Parathyroid adenoma (tissue), 2 donors: ENCODE data around the gene SLC33A1.
"Not testable (repeated sequence)": the region's sequence is repeated elsewhere in the genome, so short reads cannot be mapped to it uniquely, and the experiment has no call there.

ENCODE experiments used
- H2AFZ ChIP-seq: fragments of 300-600 bp; sonication (generic); one replicate; pipeline ENCODE4 v1.7.0; 2017; ENCODE audit warnings: antibody characterized with exemption, mild to moderate bottlenecking
- H3K27ac ChIP-seq: fragments of 300-600 bp; sonication (generic); one replicate; pipeline ENCODE4 v1.7.0; 2017
- H3K27me3 ChIP-seq: fragments of 300-600 bp; sonication (generic); one replicate; pipeline ENCODE4 v1.7.0; 2017; ENCODE audit warnings: low read length; ENCODE audit not compliant: control insufficient read depth, insufficient read depth
- H3K36me3 ChIP-seq: fragments of 300-600 bp; sonication (generic); one replicate; pipeline ENCODE4 v1.7.0; 2017; ENCODE audit warnings: low read length; ENCODE audit not compliant: control insufficient read depth, insufficient read depth
- H3K4me1 ChIP-seq: fragments of 300-600 bp; sonication (generic); one replicate; pipeline ENCODE4 v1.7.0; 2017; ENCODE audit warnings: control low read depth
- H3K4me2 ChIP-seq: fragments of 300-600 bp; sonication (generic); one replicate; pipeline ENCODE4 v1.7.0; 2017; ENCODE audit warnings: low read length
- H3K4me3 ChIP-seq: fragments of 300-600 bp; sonication (generic); one replicate; pipeline ENCODE4 v1.7.0; 2017; ENCODE audit warnings: low read depth, low read length
- H3K79me2 ChIP-seq: fragments of 300-600 bp; sonication (generic); one replicate; pipeline ENCODE4 v1.7.0; 2017; ENCODE audit warnings: control low read depth
- H3K9ac ChIP-seq: fragments of 300-600 bp; sonication (generic); one replicate; pipeline ENCODE4 v1.7.0; 2017; ENCODE audit warnings: mild to moderate bottlenecking
- H3K9me3 ChIP-seq: fragments of 300-600 bp; sonication (generic); one replicate; pipeline ENCODE4 v1.7.0; 2017; ENCODE audit warnings: low read length; ENCODE audit not compliant: control insufficient read depth
- TF ChIP-seq, protein P1 (sequence below): fragments of 300-600 bp; sonication (generic); IDR thresholded peaks from one replicate; pipeline ENCODE4 v1.7.0; 2017; ENCODE audit warnings: antibody characterized with exemption, mild to moderate bottlenecking
- donor health status: primary hyperparathyroidism.

Gene SLC33A1

DNA sequence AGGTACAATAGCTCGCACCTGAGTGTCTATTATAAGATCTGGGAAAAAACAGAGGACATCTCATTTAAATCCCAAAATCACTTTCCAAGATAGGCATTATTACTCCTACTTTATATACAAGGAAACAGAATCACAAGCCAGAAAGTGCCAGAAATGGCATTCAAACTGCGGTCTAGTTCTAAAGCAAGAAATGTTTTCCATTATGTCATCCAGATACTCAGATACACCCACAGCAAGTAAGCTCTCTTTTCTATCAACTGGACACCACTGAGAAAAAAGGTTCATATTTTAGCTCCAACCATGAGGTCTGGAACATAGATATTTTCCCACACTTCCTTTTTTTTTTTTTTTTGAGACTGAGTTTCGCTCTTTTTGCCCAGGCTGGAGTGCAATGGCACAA lies 8.1 kb downstream of the SLC33A1 start:
- Histone ChIP-seq H3K9ac (no peak overlapping the region), H3K36me3 (no peaks in the 10 kb centered on the region), H3K4me1 (peaks cover 3% of the 10 kb centered on the region), H3K4me2 (no peak overlapping the region), H3K27ac (no peak overlapping the region), H3K4me3 (no peak overlapping the region), H3K27me3 (no peaks in the 10 kb centered on the region), H3K9me3 (no peaks in the 10 kb centered on the region), H2AFZ (no peak overlapping the region), H3K79me2 (peaks cover 20% of the 10 kb centered on the region)
- TF ChIP-seq, protein P1, sequence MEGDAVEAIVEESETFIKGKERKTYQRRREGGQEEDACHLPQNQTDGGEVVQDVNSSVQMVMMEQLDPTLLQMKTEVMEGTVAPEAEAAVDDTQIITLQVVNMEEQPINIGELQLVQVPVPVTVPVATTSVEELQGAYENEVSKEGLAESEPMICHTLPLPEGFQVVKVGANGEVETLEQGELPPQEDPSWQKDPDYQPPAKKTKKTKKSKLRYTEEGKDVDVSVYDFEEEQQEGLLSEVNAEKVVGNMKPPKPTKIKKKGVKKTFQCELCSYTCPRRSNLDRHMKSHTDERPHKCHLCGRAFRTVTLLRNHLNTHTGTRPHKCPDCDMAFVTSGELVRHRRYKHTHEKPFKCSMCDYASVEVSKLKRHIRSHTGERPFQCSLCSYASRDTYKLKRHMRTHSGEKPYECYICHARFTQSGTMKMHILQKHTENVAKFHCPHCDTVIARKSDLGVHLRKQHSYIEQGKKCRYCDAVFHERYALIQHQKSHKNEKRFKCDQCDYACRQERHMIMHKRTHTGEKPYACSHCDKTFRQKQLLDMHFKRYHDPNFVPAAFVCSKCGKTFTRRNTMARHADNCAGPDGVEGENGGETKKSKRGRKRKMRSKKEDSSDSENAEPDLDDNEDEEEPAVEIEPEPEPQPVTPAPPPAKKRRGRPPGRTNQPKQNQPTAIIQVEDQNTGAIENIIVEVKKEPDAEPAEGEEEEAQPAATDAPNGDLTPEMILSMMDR, result no peak

DNA sequence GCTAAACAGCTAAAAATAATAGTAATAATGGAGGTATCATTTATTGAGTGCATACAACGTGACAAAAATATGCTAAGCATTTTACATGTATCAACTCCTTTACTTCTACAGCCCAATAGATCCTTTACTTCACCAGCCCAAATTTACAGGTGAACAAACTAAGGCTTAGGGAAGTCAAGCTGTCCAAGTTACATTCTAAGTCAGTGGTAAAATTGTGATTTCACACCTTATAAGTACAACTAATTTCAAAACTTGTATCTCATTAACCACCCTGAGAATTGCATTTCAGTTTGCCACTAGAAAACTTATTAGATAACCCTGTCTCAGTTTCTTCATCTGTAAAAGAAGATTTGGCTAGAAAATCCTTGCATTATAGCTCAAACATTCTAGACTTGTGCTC lies 10.7 kb downstream of the SLC33A1 start:
- Histone ChIP-seq H3K36me3 (no peaks in the 10 kb centered on the region), H3K4me1 (no peaks in the 10 kb centered on the region), H3K4me3 (no peak overlapping the region), H3K9ac (no peak overlapping the region), H2AFZ (no peak overlapping the region), H3K4me2 (no peak overlapping the region), H3K79me2 (peaks cover 9% of the 10 kb centered on the region), H3K27ac (no peak overlapping the region), H3K9me3 (no peaks in the 10 kb centered on the region), H3K27me3 (no peaks in the 10 kb centered on the region)
- TF ChIP-seq, protein P1, result no peak

DNA sequence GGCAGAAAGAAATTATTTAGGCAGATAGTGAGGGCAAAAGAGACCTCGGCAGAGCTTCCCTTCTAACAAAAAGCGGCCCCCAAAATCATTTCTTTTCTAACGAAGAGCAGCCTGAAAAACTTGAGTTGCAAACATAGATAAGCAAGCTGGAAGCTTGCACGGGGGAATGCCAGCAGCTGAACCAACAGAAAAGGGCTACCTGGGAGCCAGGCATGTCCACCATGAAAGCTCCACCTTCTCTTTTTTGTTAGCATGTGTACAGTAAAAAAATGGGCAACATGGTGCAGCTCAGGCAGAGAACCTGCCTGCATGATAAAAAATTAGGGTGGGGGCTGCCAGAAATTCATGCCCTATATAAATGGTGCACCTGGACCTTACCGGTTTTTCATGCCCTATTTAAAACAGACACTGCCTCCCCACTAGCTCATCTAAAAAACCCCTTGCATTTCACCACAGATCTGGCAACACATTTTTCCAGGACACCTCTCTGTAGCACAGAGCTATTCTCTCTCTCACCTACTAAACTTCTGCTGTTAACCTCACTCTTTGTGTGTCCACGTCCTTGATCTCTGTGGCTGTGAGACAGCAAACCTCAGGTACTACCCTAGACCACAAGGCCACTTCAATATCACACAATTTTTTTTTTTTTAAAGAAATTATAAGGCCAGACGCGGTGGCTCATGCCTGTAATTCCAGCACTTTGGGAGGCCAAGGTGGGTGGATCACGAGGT lies 18.7 kb downstream of the SLC33A1 start:
- Histone ChIP-seq H3K9ac (no peak overlapping the region), H3K9me3 (no peaks in the 10 kb centered on the region), H3K27ac (no peak overlapping the region), H3K27me3 (no peaks in the 10 kb centered on the region), H3K36me3 (no peaks in the 10 kb centered on the region), H2AFZ (no peak overlapping the region), H3K4me3 (no peak overlapping the region), H3K79me2 (peaks cover 6% of the 10 kb centered on the region), H3K4me1 (no peaks in the 10 kb centered on the region), H3K4me2 (no peak overlapping the region)
- TF ChIP-seq, protein P1, result no peak

- not testable (repeated sequence) for H3K9ac ChIP-seq, H3K4me2 ChIP-seq, H3K4me1 ChIP-seq, H3K9me3 ChIP-seq, H3K27ac ChIP-seq, H3K4me3 ChIP-seq, H2AFZ ChIP-seq, H3K79me2 ChIP-seq, H3K27me3 ChIP-seq, H3K36me3 ChIP-seq
These were observed 25.6 kb downstream of the SLC33A1 start for GRCh38 chr3:155828490-155829098.

DNA sequence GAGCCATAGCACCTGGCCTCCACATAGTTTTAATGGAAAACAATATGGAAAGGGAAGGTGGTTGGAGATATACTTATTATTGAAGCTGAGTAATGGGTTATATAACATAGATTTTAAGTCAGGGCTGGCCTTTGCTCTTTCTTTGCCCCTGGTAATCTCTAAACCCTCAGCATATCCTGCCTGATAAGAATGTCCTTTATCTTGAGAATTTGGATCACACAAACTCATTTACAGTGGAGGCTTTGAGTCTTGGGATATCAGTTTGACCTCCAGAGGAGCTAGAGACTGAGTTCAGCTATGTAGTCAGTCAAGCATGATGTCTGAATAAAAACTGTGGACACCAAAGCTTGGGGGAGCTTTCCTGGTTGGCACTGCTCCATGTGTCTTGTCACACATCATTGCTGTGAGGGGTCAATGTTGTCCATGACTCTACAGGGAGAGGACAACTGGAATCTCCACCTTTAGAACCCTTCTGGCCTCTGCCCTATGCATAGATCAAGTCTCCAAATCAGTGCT lies 39.1 kb downstream of the SLC33A1 start:
- H3K79me2 ChIP-seq, result no peaks in the 10 kb centered on the region
- no peaks in the 10 kb centered on the region for H3K27me3 ChIP-seq

GRCh38 chr3:155813224-155813623 lies 41.0 kb downstream of the SLC33A1 start:
- H3K4me1 ChIP-seq, H3K27me3 ChIP-seq, H3K9ac ChIP-seq, H3K4me3 ChIP-seq, H3K4me2 ChIP-seq, H3K27ac ChIP-seq, H3K79me2 ChIP-seq, H3K9me3 ChIP-seq, H3K36me3 ChIP-seq, H2AFZ ChIP-seq: not testable (repeated sequence)

More for the DNA sequence above, 39.1 kb downstream of the SLC33A1 start:
- H3K4me2 ChIP-seq, result no peak overlapping the region
- H3K4me1 ChIP-seq, result no peaks in the 10 kb centered on the region
- no peak overlapping the region for H3K4me3 ChIP-seq
- H3K9me3 ChIP-seq, result no peaks in the 10 kb centered on the region
- TF ChIP-seq, protein P1, result no peak
- H3K9ac ChIP-seq, result no peak overlapping the region
- H3K36me3 ChIP-seq, result no peaks in the 10 kb centered on the region
- H2AFZ ChIP-seq, result no peak overlapping the region
- no peak overlapping the region for H3K27ac ChIP-seq
